Measurements from ENCODE around the gene JADE3.
A peak's percentile ranks its signal among the peaks of the same experiment; 100 is the strongest.

JADE3 gene
- long read RNA-seq, full-length matches to known transcripts = 6 of 6 reads
- long read RNA-seq, partial matches to known transcripts = 0 of 6 reads
- long read RNA-seq, other reads (novel, unspliced or antisense) = 0 of 6 reads

- H3K27ac ChIP-seq (replicated peaks) = peak within 1 kb of the TSS; percentile 37
- peak; percentile 34 to 73 for DNase-seq (ENCODE audit: low read depth in 1 of 2, low spot score in 1 of 2)
- no peaks in the 10 kb centered on the region for H3K27me3 ChIP-seq (ENCODE audit: insufficient read depth, poor library complexity, severe bottlenecking)
- peak within 1 kb of the TSS; percentile 66 for H3K4me3 ChIP-seq (replicated peaks; ENCODE audit: insufficient read depth, low read length)
- TF ChIP-seq, protein P1, sequence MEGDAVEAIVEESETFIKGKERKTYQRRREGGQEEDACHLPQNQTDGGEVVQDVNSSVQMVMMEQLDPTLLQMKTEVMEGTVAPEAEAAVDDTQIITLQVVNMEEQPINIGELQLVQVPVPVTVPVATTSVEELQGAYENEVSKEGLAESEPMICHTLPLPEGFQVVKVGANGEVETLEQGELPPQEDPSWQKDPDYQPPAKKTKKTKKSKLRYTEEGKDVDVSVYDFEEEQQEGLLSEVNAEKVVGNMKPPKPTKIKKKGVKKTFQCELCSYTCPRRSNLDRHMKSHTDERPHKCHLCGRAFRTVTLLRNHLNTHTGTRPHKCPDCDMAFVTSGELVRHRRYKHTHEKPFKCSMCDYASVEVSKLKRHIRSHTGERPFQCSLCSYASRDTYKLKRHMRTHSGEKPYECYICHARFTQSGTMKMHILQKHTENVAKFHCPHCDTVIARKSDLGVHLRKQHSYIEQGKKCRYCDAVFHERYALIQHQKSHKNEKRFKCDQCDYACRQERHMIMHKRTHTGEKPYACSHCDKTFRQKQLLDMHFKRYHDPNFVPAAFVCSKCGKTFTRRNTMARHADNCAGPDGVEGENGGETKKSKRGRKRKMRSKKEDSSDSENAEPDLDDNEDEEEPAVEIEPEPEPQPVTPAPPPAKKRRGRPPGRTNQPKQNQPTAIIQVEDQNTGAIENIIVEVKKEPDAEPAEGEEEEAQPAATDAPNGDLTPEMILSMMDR (IDR thresholded peaks at IDR 0.05; ENCODE audit: insufficient read depth, low read length) = no peak
- TF ChIP-seq, protein P2, sequence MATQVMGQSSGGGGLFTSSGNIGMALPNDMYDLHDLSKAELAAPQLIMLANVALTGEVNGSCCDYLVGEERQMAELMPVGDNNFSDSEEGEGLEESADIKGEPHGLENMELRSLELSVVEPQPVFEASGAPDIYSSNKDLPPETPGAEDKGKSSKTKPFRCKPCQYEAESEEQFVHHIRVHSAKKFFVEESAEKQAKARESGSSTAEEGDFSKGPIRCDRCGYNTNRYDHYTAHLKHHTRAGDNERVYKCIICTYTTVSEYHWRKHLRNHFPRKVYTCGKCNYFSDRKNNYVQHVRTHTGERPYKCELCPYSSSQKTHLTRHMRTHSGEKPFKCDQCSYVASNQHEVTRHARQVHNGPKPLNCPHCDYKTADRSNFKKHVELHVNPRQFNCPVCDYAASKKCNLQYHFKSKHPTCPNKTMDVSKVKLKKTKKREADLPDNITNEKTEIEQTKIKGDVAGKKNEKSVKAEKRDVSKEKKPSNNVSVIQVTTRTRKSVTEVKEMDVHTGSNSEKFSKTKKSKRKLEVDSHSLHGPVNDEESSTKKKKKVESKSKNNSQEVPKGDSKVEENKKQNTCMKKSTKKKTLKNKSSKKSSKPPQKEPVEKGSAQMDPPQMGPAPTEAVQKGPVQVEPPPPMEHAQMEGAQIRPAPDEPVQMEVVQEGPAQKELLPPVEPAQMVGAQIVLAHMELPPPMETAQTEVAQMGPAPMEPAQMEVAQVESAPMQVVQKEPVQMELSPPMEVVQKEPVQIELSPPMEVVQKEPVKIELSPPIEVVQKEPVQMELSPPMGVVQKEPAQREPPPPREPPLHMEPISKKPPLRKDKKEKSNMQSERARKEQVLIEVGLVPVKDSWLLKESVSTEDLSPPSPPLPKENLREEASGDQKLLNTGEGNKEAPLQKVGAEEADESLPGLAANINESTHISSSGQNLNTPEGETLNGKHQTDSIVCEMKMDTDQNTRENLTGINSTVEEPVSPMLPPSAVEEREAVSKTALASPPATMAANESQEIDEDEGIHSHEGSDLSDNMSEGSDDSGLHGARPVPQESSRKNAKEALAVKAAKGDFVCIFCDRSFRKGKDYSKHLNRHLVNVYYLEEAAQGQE (IDR thresholded peaks at IDR 0.05; ENCODE audit: insufficient replicate concordance, low read depth) = no peak
- no peak for TF ChIP-seq GABPA (IDR thresholded peaks at IDR 0.05; ENCODE audit: low read depth)
Observed at GRCh38 chrX:46912098-46912602, at the start of gene JADE3. JADE3 (plus strand) TSS chrX:46912421; CDS start chrX:46984895, 72,474 bp downstream.

DNA sequence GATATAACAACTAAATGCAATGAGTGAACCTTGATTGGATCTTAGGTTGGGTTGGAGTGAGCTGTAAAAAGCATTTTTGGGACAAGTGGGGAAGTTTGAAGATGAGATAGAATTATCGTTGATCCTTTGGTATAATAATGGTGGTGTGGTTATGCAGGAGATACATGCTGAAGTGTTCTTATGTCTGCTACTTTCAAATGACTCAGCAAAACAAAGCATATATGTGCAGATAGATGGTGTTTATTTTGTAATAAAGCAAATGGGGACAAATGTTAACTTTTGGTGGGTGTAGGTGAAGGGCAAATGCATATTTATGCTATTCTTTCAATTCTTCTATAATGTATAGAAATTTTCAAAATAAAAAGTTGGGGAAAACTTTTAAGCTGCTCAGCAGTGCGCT lies 49.1 kb upstream of the JADE3 start:
- TF ChIP-seq, protein P2 (IDR thresholded peaks at IDR 0.05; ENCODE audit: insufficient replicate concordance, low read depth) = no peak
- TF ChIP-seq POLR2AphosphoS5 (IDR thresholded peaks at IDR 0.05; ENCODE audit: low read depth) = no peak
- no peak for DNase-seq (ENCODE audit: low read depth in 1 of 2, low spot score in 1 of 2)
- H3K4me3 ChIP-seq (replicated peaks; ENCODE audit: insufficient read depth, low read length) = no peak overlapping the region

DNA sequence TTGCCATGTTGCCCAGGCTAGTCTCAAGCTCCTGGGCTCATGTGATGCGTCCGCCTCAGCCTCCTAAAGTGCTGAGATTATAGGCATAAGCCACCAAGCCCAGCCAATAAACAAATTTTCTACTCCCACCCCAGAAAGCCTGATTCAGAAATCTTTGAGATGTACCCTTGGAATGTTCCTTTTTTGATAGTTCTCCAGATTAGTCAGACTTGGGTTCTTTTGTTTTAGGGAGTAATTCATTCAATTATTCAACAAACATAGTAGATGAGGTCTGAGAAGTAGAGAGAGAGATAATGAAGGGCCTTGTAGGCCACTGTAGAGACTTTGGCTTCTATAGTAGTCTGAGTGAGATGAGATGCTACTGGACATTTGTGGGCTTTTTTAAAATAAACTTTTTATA lies 47.6 kb upstream of the JADE3 start:
- no peak overlapping the region for H3K27ac ChIP-seq (replicated peaks)
- no peak for TF ChIP-seq GABPA (IDR thresholded peaks at IDR 0.05; ENCODE audit: low read depth)
- TF ChIP-seq, protein P2 (IDR thresholded peaks at IDR 0.05; ENCODE audit: insufficient replicate concordance, low read depth) = no peak
- TF ChIP-seq POLR2AphosphoS5 (IDR thresholded peaks at IDR 0.05; ENCODE audit: low read depth) = no peak
- TF ChIP-seq, protein P1 (IDR thresholded peaks at IDR 0.05; ENCODE audit: insufficient read depth, low read length) = no peak
- TF ChIP-seq SPI1 (IDR thresholded peaks at IDR 0.05; ENCODE audit: borderline replicate concordance, low read depth) = no peak
- DNase-seq (ENCODE audit: low read depth in 1 of 2, low spot score in 1 of 2) = no peak
- H3K4me3 ChIP-seq (replicated peaks; ENCODE audit: insufficient read depth, low read length) = no peak overlapping the region
- no peaks in the 10 kb centered on the region for H3K27me3 ChIP-seq (ENCODE audit: insufficient read depth, poor library complexity, severe bottlenecking)

More for the DNA sequence above, 49.1 kb upstream of the JADE3 start:
- H3K27ac ChIP-seq (replicated peaks) = no peak overlapping the region
- no peaks in the 10 kb centered on the region for H3K27me3 ChIP-seq (ENCODE audit: insufficient read depth, poor library complexity, severe bottlenecking)
